Putamen (tissue), 1 donor: ENCODE results near the gene HMCN2.
"Not testable (repeated sequence)": the region's sequence is repeated elsewhere in the genome, so short reads cannot be mapped to it uniquely, and the experiment has no call there.

ENCODE experiments used
- DNase-seq: peaks from one replicate; pipeline ENCODE4 v3.0.0-alpha.2; 2016; ENCODE audit warnings: low spot score

HMCN2 gene

GRCh38 chr9:130432796-130433167 lies 167.2 kb downstream of the HMCN2 start:
- no peak for DNase-seq

- no peak for DNase-seq
Observed at GRCh38 chr9:130433168-130433946, 167.8 kb downstream of the HMCN2 start.

- DNase-seq: no peak
Observed at GRCh38 chr9:130433947-130434262, 168.3 kb downstream of the HMCN2 start.

DNA sequence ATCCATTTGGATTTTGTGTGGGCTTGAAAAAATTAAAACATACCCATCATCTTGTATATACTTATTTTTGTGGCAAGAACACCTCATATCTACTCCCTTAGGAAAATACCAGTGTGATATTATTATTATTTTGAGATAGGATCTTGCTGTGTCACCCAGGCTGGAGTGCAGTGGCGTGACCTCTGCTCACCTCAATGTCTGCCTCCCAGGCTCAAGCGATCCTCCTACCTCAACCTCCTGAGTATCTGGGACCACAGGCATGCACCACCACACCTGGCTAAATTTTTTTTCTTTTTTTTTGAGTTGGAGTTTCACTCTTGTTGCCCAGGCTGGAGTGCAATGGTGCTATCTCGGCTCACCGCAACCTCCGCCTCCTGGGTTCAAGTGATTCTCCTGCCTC lies 169.1 kb downstream of the HMCN2 start:
- not testable (repeated sequence) for DNase-seq

DNA sequence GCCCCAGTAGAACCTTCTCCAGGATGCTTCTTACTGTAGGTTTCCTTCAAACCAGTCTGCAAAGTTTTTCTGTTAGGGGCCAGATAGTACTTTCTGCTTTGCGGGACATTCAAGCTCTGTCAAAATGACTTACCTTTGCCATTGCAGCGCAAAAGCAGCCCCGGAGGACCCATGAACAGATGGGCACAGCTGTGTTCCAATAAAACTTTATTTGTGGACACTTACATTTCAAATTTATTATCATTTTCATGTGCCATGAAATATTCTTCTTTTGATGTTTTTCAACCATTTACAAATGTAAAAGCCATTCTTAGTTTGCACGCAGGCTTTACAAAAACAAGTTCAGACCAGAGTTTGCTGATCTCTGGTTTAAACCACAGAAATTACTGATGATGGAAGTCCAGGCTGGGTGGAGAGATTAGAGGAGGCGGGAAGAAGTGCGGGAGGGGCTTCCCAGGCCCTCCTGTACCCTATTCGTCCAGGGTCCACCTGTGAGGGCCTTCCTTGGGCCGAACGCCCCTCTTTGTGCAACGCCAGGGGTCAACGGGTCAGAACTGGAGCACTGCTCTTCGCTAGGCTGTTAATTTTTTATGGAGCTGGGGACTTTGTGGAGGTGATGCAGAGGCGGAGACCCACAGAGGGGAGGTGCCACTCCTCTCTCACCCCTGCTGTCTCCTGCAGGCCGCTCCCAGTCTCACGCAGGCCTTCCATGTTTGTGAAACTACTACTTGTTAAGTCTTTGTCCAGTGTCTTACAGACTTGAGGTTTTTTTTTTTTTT lies 171.6 kb downstream of the HMCN2 start:
- DNase-seq: no peak

DNA sequence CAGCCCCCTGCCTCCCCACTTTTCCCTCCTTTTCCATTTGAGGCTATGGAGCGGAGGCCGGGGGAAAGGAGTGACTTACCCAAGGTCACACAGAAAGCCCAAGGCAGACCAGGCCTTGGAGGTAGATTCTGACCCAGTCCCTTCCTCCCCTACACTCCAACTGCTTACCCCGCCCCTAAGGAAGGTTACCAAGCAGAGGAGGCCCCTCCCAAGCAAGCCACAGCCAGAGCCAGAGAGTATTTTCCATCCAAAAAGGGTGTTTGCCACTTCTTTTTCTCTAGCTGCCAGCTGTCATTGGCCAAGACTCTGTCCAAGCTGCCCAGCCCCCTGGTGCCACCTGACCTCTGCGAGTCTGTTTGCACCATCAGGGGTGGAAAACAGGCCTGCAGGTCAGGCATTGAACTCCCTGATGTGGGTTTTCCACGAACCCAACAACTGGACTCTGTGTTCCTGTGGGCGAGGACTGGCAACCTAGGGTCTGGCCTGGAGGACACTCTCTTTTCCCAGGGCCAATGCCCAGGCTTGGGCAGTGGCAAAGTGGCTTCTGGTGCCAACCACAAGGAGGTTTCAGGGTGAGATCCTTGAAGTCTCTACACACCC lies 172.9 kb downstream of the HMCN2 start:
- no peak for DNase-seq

DNA sequence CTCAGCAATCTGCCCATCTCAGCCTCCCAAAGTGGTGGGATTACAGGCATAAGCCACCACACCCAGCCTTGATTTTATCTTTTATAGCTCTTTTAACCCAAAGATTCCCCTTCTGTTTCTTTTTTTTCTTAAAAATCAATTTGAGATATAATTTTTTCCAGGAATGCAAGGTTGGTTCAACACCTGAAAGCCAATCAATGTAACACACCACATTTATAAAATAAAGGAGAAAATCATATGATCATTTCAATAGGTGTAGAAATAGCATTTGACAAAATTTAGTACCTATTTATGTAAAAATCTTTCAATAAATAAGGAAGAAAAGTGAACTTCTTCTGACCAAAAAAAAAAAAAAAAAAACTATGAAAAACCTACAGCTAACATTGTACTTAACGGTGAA lies 175.5 kb downstream of the HMCN2 start:
- DNase-seq: no peak

DNA sequence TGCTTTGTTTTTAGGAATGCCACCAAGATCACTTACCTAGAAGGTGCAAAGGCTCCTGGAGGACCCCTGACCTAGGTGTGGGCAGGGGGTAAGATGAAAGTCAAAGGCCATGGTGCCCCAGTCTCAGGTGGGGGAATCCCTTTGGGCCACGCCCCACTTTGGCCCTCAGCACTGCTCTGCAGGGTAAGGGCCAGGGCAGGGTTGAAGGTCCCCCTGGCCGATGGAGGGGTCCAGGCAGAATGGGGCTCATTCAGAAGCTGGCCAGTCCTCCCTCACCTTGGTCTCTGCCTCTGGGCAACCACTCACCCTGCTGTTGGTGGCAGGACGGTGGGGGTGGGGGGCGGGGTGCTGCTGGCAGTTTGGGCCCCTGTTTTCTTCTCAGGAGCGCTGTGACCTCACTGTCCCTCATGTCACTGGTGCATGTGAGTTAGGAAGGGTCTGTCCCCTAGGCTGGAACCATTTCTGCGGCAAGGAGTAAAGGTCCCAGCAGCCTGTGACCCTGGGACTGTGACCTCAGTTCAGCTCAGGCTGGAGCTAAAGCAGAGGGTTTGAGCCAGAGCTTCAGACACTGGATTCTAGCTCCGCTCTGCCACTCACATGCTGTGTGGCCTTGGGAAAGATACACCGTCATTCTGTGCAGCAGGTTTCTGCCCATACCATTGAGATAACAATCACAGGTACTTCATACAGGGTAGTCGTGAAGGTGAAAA lies 177.3 kb downstream of the HMCN2 start:
- no peak for DNase-seq

DNA sequence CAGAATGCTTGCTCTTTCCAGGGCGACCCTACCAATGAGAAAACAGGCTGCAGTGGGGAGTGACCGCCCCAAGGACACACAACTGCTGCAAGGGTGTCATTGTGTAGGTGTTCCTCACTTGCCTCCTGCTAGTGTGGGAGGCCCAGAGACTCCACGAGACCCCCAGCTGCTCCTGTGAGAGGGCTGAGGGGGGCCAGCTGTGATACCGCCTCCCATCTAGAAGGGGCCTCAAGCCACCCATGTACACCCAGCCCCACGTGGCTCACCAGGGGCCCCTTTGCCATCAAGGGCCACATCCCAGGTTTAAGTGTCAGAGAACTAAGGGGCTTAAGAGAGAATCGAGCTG lies 177.9 kb downstream of the HMCN2 start:
- no peak for DNase-seq

- no peak for DNase-seq
Observed at GRCh38 chr9:130443840-130444492, 178.4 kb downstream of the HMCN2 start.

DNA sequence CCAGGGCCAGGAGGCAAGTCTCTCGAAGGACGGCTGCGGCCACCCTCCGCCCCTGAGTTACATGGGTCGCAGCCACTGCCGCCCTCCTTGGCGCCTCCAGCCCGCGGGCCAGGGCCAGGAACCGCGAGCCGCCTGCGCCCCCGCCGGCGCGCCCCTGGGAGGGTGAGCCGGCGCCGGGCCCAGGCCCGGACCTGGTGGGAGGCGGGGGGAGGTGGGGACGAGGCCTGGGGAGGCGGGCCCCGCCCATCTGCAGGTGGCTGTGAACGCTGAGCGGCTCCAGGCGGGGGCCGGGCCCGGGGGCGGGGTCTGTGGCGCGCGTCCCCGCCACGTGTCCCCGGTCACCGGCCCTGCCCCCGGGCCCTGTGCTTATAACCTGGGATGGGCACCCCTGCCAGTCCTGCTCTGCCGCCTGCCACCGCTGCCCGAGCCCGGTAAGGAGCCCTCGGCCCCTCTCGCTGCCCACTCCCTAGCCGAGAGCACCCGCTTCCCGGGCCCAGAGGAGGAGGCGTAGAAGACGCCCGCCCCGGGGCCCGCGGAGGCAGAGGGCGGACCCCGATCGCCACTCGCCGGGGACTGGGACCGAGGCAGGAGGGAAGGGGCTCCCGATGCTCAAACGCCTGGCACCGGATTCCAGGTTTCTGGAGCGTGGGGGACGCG lies 179.1 kb downstream of the HMCN2 start, which contains the start of gene ASS1:
Gene ASS1, plus strand, starts transcription at position 397 of the 657 bp plus-strand sequence. CDS start 7,268 bp downstream, outside the sequence.
- no peak for DNase-seq

- DNase-seq: no peak
Observed at GRCh38 chr9:130445268-130445983, 179.9 kb downstream of the HMCN2 start.

DNA sequence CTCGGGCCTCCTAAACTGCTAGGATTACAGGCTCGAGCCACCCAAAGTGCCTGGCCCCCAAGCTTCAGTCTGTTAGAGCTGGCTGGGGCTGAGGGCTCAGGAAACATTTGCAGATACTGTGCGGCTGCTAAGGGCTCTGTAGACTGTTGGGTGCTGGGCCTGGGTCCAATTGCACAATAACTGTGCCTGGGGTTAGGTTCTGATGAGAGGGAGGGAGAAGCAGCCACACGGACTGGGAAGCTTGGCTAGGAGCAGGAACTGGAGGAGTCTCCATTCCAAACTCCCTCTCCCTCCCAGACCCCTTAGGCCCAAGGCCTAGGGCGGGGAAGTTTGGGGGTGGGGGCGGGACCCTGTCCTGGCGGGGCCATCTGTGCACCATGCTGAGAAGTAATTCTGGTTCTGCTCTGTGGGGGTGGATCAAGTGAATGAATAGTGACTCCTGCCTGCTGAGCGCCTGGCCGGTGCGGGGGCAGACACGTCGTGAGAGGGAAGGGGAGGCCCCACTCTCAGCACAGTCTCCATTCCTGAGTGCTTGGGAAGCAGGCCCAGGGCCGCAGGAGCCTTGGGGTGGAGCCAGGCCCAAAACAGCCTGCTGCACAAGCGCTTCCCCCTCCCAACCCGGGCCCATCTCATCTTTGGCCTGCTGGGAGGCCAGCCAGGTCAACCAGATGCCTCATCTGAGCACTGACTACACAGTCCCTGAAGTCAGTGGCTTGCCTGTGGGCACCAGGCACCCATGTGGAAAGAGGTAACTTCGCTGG lies 180.7 kb downstream of the HMCN2 start:
- DNase-seq: no peak

DNA sequence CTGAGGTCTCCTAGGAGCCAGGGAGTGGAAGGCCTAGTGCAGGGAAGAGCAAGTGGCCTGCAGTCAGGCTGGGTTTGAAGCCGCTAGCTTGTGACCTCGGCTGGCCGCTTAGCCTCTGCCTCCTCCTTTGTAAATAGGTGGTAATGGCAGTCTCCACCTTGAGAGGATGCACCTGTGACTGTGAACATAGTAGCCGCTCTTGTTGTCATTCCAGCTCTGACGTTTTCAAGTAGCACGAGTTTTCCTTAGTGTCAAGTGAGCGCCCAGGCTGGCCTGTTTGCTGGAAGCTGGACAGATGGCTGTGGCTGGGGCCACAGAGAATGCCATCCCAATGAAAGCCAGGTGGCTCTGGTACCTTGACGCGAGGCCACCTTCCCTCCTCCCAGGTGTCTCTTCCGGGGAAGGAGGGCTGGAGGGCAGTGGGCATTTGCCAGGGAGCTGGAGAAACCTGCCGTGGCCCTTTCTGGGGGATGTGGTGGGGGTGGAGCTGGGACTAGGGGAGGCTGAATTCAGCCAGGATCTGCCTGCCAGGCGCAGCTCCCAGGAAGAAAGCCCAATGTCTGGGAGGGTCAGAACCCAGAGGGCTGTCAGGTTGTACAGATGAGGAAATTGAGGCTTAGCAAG lies 181.7 kb downstream of the HMCN2 start:
- DNase-seq: no peak

DNA sequence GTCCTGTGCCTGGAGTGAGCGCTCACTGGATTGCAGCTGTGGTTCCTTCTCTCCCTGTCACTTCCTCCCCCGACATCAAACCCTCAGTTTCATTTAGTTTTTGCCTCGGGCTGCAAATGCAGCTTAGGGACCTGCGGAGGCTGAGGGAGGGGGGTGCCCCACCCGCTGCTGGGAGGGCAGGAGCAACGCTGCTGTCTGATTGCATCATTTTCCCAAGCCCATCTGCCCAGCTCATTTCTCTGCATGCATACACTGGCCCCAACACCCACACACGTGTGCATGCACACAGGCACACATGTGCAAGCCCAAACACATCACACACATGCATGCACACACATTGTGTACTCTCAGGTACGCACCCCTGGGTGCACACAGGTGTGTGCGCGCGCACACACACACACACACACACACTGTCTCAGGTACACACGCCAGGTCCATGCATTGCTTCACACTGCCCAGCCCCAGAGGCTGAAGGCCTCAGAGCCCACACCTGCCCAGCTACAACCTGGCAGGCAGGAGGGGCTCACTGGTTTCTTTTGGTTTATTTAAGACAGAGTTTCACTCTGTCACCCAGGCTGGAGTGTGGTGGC lies 182.6 kb downstream of the HMCN2 start:
- no peak for DNase-seq

GRCh38 chr9:130448771-130449603 lies 183.4 kb downstream of the HMCN2 start:
- no peak for DNase-seq

DNA sequence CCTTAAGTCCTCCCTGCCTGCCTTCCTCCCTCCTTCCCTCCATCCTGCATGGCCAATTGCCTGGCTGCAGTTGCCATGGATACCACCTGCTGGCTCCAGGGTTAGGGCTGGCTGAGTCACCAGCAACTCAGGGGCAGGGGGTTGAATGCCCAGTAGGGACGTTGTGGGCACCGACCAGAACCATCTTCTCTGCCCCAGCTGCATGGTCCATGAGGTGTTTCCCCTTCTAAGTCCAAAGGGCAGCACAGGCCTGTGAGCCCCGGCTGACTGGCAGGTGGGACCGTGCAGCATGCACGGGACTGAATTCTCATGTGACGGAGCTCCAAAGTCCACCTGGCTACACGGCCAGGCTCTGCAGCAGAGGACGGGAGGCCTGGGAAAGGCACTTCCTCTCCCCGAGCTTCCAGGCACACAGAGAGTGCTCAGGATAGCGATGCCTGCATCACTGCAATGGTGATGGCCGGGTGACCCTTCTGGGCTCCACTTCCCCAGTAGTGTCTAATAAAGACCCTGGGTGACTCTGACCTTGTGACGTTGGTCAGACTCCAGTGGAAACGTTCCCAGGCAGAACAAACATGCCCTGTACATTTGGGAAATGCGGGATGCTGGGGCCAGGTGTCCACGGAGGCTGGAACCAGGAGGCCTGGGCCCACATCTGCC lies 184.9 kb downstream of the HMCN2 start:
- DNase-seq: no peak

DNA sequence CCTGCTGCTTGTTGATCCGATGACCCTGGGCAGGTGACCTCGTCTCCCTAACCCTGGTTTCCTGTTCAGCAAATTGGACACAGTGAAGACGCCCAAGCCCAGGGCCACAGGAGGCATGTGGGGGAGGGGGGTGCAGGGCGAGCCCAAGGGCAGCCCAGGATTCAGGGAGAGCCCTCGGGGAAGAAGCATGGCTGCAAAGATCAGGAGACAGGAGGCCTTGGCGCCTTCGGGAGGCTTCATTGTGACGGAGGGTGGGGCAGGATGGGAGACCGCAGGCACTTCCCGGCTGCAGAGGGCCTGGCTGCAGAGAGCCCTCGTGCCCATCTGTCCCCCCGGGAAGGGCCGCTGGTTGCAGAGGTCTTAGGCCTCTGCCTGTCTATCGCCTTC lies 185.4 kb downstream of the HMCN2 start:
- DNase-seq: no peak
